ENCODE results near the gene CEP43.

DNA sequence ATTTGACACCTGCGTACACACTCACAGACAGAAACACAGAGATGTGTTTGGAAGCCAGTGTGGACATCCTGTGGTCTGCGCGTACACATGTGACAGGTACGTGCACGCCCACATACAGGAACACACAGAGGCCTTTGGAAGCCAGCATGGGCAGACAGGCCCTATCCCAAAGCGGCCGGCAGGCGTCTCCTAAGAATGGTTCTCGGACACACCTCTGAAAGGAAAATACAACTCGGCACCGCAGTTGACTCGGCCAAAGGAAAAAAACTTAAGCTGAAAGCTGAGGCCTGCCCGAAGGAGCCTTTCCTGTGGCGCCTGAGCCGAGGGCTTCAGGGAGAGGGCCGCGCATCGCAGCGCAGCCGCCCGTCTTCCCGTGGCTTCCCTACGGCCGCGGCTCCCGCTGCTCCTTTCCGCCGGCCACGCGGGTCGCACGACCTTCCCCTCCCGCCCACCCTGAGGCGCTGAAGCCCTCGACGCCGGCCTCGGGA lies 1.4 kb upstream of the CEP43 start:
- TF ChIP-seq, protein P1, sequence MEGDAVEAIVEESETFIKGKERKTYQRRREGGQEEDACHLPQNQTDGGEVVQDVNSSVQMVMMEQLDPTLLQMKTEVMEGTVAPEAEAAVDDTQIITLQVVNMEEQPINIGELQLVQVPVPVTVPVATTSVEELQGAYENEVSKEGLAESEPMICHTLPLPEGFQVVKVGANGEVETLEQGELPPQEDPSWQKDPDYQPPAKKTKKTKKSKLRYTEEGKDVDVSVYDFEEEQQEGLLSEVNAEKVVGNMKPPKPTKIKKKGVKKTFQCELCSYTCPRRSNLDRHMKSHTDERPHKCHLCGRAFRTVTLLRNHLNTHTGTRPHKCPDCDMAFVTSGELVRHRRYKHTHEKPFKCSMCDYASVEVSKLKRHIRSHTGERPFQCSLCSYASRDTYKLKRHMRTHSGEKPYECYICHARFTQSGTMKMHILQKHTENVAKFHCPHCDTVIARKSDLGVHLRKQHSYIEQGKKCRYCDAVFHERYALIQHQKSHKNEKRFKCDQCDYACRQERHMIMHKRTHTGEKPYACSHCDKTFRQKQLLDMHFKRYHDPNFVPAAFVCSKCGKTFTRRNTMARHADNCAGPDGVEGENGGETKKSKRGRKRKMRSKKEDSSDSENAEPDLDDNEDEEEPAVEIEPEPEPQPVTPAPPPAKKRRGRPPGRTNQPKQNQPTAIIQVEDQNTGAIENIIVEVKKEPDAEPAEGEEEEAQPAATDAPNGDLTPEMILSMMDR (conservative IDR thresholded peaks at IDR 0.05; ENCODE audit: low read depth, low read length): peak; percentile 30
- TF ChIP-seq EZH2 (IDR thresholded peaks at IDR 0.05; ENCODE audit: low read length, unreplicated experiment): no peak
- TF ChIP-seq EZH2phosphoT487 (IDR thresholded peaks at IDR 0.05; ENCODE audit: borderline replicate concordance, low read length): no peak

Data from PC-3 (cell line).